DMS153 treated with DMSO at 0.1 percent for 48 hours (cell line): ENCODE measurements around the gene MPP2.
"Not testable (repeated sequence)": the region's sequence is repeated elsewhere in the genome, so short reads cannot be mapped to it uniquely, and the experiment has no call there.

Experiments used
- DNase-seq: peaks from one replicate; lab custom pipeline; 2025; ENCODE audit not compliant: unreplicated experiment; lab: John Stamatoyannopoulos, UW

Gene MPP2

GRCh38 chr17:43931062-43931571 lies 23.8 kb upstream of the MPP2 start:
- DNase-seq: no peak

GRCh38 chr17:43928609-43929008 lies 21.3 kb upstream of the MPP2 start:
- DNase-seq: no peak

- not testable (repeated sequence) for DNase-seq
Observed at GRCh38 chr17:43927929-43928328, 20.6 kb upstream of the MPP2 start.

GRCh38 chr17:43927060-43927864 lies 19.9 kb upstream of the MPP2 start:
- no peak for DNase-seq

GRCh38 chr17:43924558-43924957 lies 17.2 kb upstream of the MPP2 start:
- DNase-seq: no peak

- DNase-seq: no peak
Observed at GRCh38 chr17:43920500-43921095, 13.3 kb upstream of the MPP2 start.

GRCh38 chr17:43918026-43918389 lies 10.7 kb upstream of the MPP2 start:
- DNase-seq: no peak

GRCh38 chr17:43917348-43918025 lies 10.2 kb upstream of the MPP2 start:
- no peak for DNase-seq

GRCh38 chr17:43917016-43917347 lies 9.6 kb upstream of the MPP2 start:
- no peak for DNase-seq

GRCh38 chr17:43916385-43916784 lies 9.0 kb upstream of the MPP2 start:
- no peak for DNase-seq

- no peak for DNase-seq
Observed at GRCh38 chr17:43915559-43915958, 8.2 kb upstream of the MPP2 start.

- DNase-seq: no peak
Observed at GRCh38 chr17:43914451-43914850, 7.1 kb upstream of the MPP2 start.

GRCh38 chr17:43913584-43913983 lies 6.2 kb upstream of the MPP2 start:
- no peak for DNase-seq

GRCh38 chr17:43912635-43913304 lies 5.4 kb upstream of the MPP2 start:
- no peak for DNase-seq

- DNase-seq: no peak
Observed at GRCh38 chr17:43911904-43912303, 4.6 kb upstream of the MPP2 start.

- no peak for DNase-seq
Observed at GRCh38 chr17:43909537-43910231, 2.3 kb upstream of the MPP2 start.

GRCh38 chr17:43907998-43908721 lies 824 bp upstream of the MPP2 start:
- peak; percentile 16 for DNase-seq

GRCh38 chr17:43906951-43907424 lies 348 bp downstream of the MPP2 start:
- no peak for DNase-seq

GRCh38 chr17:43905985-43906852 lies 1.1 kb downstream of the MPP2 start:
- DNase-seq: no peak
